GM12878 (cell line): ENCODE data around the gene LBH. TPM values are rescaled to one million over a fixed set of nuclear protein-coding genes. Genes with fewer than 3 reads are reported as not detected.

Experiments
- ATAC-seq: fragments of 200-7000 bp; cut with Tn5 transposase; 3 replicates; pipeline ENCODE4 v1.9.1; 2020; ENCODE audit warnings: mild to moderate bottlenecking, moderate library complexity
- BruUV-seq: library from RNA; stranded (reverse); fragments of 400-500 nt; replicated peaks from 2 replicates; lab custom pipeline; 2021; lab: Mats Ljungman, UMichigan
- CTCF ChIA-PET: fragments of 300-600 bp; sonication (Branson Sonifier 250); formaldehyde crosslinking; extraction: SDS; loops from one replicate; lab custom pipeline; 2021; ENCODE audit warnings: inconsistent platforms; lab: Yijun Ruan, JAX
- POLR2A ChIA-PET: fragments of 350-600 bp; formaldehyde crosslinking; extraction: SDS; loops from one replicate; lab custom pipeline; 2021; ENCODE audit warnings: inconsistent platforms; lab: Charles Lee
- RAD21 ChIA-PET: fragments of 300-600 bp; sonication (Branson Sonifier 250); formaldehyde crosslinking; loops from one replicate; lab custom pipeline; 2023; ENCODE audit warnings: antibody characterized with exemption; ENCODE audit not compliant: unreplicated experiment; lab: Charles Lee
- SMC1A ChIA-PET: fragments of 300-600 bp; sonication (Branson Sonifier 250); formaldehyde crosslinking; loops from one replicate; lab custom pipeline; 2023; ENCODE audit not compliant: unreplicated experiment, uncharacterized antibody; lab: Charles Lee
- DNase-seq: peaks from one replicate; pipeline ENCODE4 v3.0.0-alpha.2; 2011; ENCODE audit warnings: low read depth, low spot score
- FAIRE-seq: peaks from 3 replicates; lab custom pipeline; 2011; peaks lifted over from hg19 to GRCh38; lab: Jason Lieb, UNC
- H2AFZ ChIP-seq: 2 replicates; pipeline ENCODE4 v1.6.0; 2011; ENCODE audit warnings: low read depth, low read length, control low read depth; ENCODE audit not compliant: control insufficient read depth
- H3K27ac ChIP-seq: 2 replicates; pipeline ENCODE4 v1.5.1; 2011; ENCODE audit warnings: control low read depth; ENCODE audit not compliant: control insufficient read depth, insufficient read depth
- H3K27me3 ChIP-seq, 2 experiments: replicated peaks in 1 of 2; 2 replicates each; pipeline versions ENCODE4 v1.6.0 to v1.6.1; 2011; ENCODE audit warnings: low read length in 1 of 2; ENCODE audit not compliant: control insufficient read depth in 2 of 2, insufficient read depth in 2 of 2
- H3K36me3 ChIP-seq, 2 experiments: 2 replicates each; pipeline ENCODE4 v1.5.1; 2011; ENCODE audit warnings: low read length in 1 of 2; ENCODE audit not compliant: control insufficient read depth in 2 of 2, insufficient read depth in 2 of 2
- H3K4me1 ChIP-seq: 2 replicates; pipeline ENCODE4 v1.6.1; 2011; ENCODE audit warnings: mild to moderate bottlenecking, low read length, moderate library complexity, mixed read lengths; ENCODE audit not compliant: control insufficient read depth, insufficient read depth
- H3K4me2 ChIP-seq: 2 replicates; pipeline ENCODE4 v1.6.0; 2011; ENCODE audit warnings: control low read depth; ENCODE audit not compliant: control insufficient read depth, insufficient read depth
- H3K4me3 ChIP-seq: fragments of 200-600 bp; sonication (generic); 2 replicates; pipeline ENCODE4 v1.5.1; 2016
- H3K79me2 ChIP-seq: 2 replicates; pipeline ENCODE4 v1.6.0; 2011; ENCODE audit warnings: low read length; ENCODE audit not compliant: control insufficient read depth, insufficient read depth
- H3K9ac ChIP-seq: 2 replicates; pipeline ENCODE4 v1.8.0; 2011; ENCODE audit warnings: low read length, control low read depth, mixed read lengths; ENCODE audit not compliant: control insufficient read depth, insufficient read depth
- H3K9me3 ChIP-seq: replicated peaks from 3 replicates; pipeline ENCODE4 v1.5.1; 2011; ENCODE audit warnings: mild to moderate bottlenecking, low read length; ENCODE audit not compliant: control insufficient read depth, insufficient read depth
- H4K20me1 ChIP-seq: 2 replicates; pipeline ENCODE4 v1.6.0; 2011; ENCODE audit not compliant: control insufficient read depth, insufficient read depth
- ASH2L ChIP-seq: fragments of 300-600, 200-600 bp; sonication (generic); IDR thresholded peaks from 2 replicates; pipeline ENCODE4 v1.6.1; 2017; ENCODE audit warnings: low read depth, mild to moderate bottlenecking, borderline replicate concordance
- BACH1 ChIP-seq: fragments of 450-650 bp; IDR thresholded peaks from 2 replicates; pipeline ENCODE4 v1.6.1; 2017; ENCODE audit warnings: mild to moderate bottlenecking, borderline replicate concordance
- BCL3 ChIP-seq: IDR thresholded peaks from 2 replicates; pipeline ENCODE4 v1.6.1; 2011; ENCODE audit warnings: borderline replicate concordance, low read depth, mild to moderate bottlenecking, moderate library complexity, low read length; ENCODE audit not compliant: insufficient read depth, poor library complexity, severe bottlenecking
- CEBPB ChIP-seq, 2 experiments: fragments of 150-350 bp in 1 of 2; IDR thresholded peaks; 2 replicates each; pipeline ENCODE4 v1.6.1; 2012 to 2014; ENCODE audit warnings: low read depth in 2 of 2, low read length in 2 of 2, borderline replicate concordance in 1 of 2, inconsistent platforms in 1 of 2
- ESRRA ChIP-seq: IDR thresholded peaks from 2 replicates; pipeline ENCODE4 v1.6.1; 2012; ENCODE audit warnings: mild to moderate bottlenecking, low read length, improper control_type of control experiment
- IKZF1 ChIP-seq: fragments of 450-650 bp; conservative IDR thresholded peaks from 2 replicates; pipeline ENCODE4 v1.6.1; 2017; ENCODE audit warnings: antibody characterized with exemption, mild to moderate bottlenecking
- NFXL1 ChIP-seq: fragments of 450-650 bp; IDR thresholded peaks from 2 replicates; pipeline ENCODE4 v1.6.1; 2017; ENCODE audit warnings: antibody characterized with exemption, mild to moderate bottlenecking, borderline replicate concordance
- PKNOX1 ChIP-seq: fragments of 450-650 bp; IDR thresholded peaks from 2 replicates; pipeline ENCODE4 v1.6.1; 2016; ENCODE audit warnings: mild to moderate bottlenecking
- PML ChIP-seq: IDR thresholded peaks from 2 replicates; pipeline ENCODE4 v1.6.1; 2012; ENCODE audit warnings: low read length, inconsistent platforms
- POLR2A ChIP-seq: IDR thresholded peaks from 2 replicates; pipeline ENCODE4 v1.6.1; 2011; ENCODE audit warnings: low read depth, mild to moderate bottlenecking, low read length
- RELB ChIP-seq: fragments of 450-650 bp; IDR thresholded peaks from 2 replicates; pipeline ENCODE4 v1.6.1; 2017; ENCODE audit warnings: low read depth, mild to moderate bottlenecking, moderate library complexity
- SKIL ChIP-seq: fragments of 450-650 bp; IDR thresholded peaks from 2 replicates; pipeline ENCODE4 v1.6.1; 2017; ENCODE audit warnings: mild to moderate bottlenecking, low read depth, inconsistent platforms; ENCODE audit not compliant: poor library complexity, severe bottlenecking
- SMC3 ChIP-seq: IDR thresholded peaks from 2 replicates; pipeline ENCODE4 v1.6.1; 2011; ENCODE audit warnings: low read length, improper control_type of control experiment, borderline replicate concordance
- ZBTB11 ChIP-seq: fragments of 450-650 bp; formaldehyde crosslinking; IDR thresholded peaks from 2 replicates; pipeline ENCODE4 v1.5.0; 2022; ENCODE audit warnings: mild to moderate bottlenecking, missing genetic modification characterization
- WGBS: methylation state at CpG from one replicate; pipeline ENCODE4 v1.1.6; 2016; ENCODE audit warnings: low lambda C conversion rate; ENCODE audit not compliant: insufficient replicate concordance, insufficient coverage; ENCODE audit errors: missing lambda C conversion rate; 5-methylcytosine and 5-hydroxymethylcytosine counted together
- in situ Hi-C: fragments of 300-500 bp; cut with MboI; formaldehyde crosslinking; loops from 9 replicates; pipeline ENCODE4 v1.14.3; 2018; ENCODE audit warnings: mixed read lengths
- intact Hi-C: fragments of 100-400 bp; cut with micrococcal nuclease; formaldehyde crosslinking; loops from one replicate; pipeline ENCODE4 v1.14.2; 2022; ENCODE audit not compliant: unreplicated experiment
- polyA plus RNA-seq, 11 experiments: library from polyadenylated mRNA; depleted of rRNA in 4 of 11; unstranded in 6 of 11; stranded (reverse) in 5 of 11; fragments of >200 nt; fragmentation: Nextera tagmentation in 4 of 11; fragmentation: Illumina TruSeq in 1 of 11; extraction: Ambion mirVana in 4 of 11; extraction: Trizol in 1 of 11; gene quantifications; 1 replicate in 1 of 11; 2 replicates in 10 of 11; pipeline versions ENCODE4 v1.2.1 to v1.2.3, GENCODE V29; 2011 to 2016; ENCODE audit warnings: inconsistent platforms in 2 of 11, missing spikeins in 2 of 11, low read depth in 1 of 11
- total RNA-seq, 4 experiments: library from RNA; depleted of rRNA in 3 of 4; stranded (reverse); fragments of >200 nt in 3 of 4; fragmentation: Illumina TruSeq in 1 of 4; extraction: Trizol in 1 of 4; gene quantifications; 2 replicates each; pipeline versions ENCODE4 v1.2.1 to v1.2.3, GENCODE V29; 2013 to 2021

LBH gene
- total and polyA plus RNA-seq, 10 of the 15 experiments (the other 5 are each of a cell fraction or from before 2014, with no cell fraction given), result 9.3 to 133 (median 34.1) TPM

GRCh38 chr2:30184035-30184434 is 47.3 kb upstream of the LBH start (continued):
- no peak for TF ChIP-seq BACH1
- no peak for TF ChIP-seq IKZF1
- TF ChIP-seq PML, result no peak
- no peak for TF ChIP-seq BCL3
- TF ChIP-seq SMC3, result no peak
- TF ChIP-seq RELB, result no peak
- TF ChIP-seq CEBPB (IDR thresholded peaks at IDR 0.05; ENCODE audit: borderline replicate concordance in 1 of 2, low read depth in 2 of 2, low read length in 2 of 2), result no peak

- Histone ChIP-seq H4K20me1 (no peaks in the 10 kb centered on the region), H3K27me3 (no peaks in the 10 kb centered on the region), H3K79me2 (no peaks in the 10 kb centered on the region), H3K4me2 (no peak overlapping the region), H3K27ac (no peak overlapping the region), H3K4me1 (no peaks in the 10 kb centered on the region), H3K9ac (no peak overlapping the region), H3K4me3 (no peak overlapping the region), H3K9me3 (no peaks in the 10 kb centered on the region), H2AFZ (no peak overlapping the region), H3K36me3 (no peaks in the 10 kb centered on the region)
- CTCF ChIA-PET, result interaction anchor here (1.1 to 1.6 kb wide), 2 partner anchors 20 to 526 kb away, joined by 3 to 9 read pairs; no protein-coding TSS in a partner anchor
- intact Hi-C loops (no loop called here), in situ Hi-C loops (no loop called here)
- no peak for FAIRE-seq
- POLR2A ChIA-PET, result no interaction called here
- 15% methylated on average over 4 of the region's 4 CpGs for WGBS
- DNase-seq, result no peak
- ATAC-seq, result no peak
- no TSS peak for BruUV-seq
- SMC1A ChIA-PET, result interaction anchor here (1.3 kb wide), 1 partner anchor 508 kb away, joined by 5 read pairs; no protein-coding TSS in a partner anchor
- RAD21 ChIA-PET, result interaction anchor here (2.9 kb wide), 1 partner anchor 20 kb away, joined by 11 read pairs; no protein-coding TSS in a partner anchor
- TF ChIP-seq ASH2L, result no peak
- no peak for TF ChIP-seq ESRRA
- TF ChIP-seq PKNOX1, result no peak
- TF ChIP-seq ZBTB11 (CRISPR knock-in tag), result no peak
- TF ChIP-seq SKIL, result no peak
- no peak for TF ChIP-seq POLR2A
- TF ChIP-seq NFXL1, result no peak
These were observed 46.2 kb upstream of the LBH start for GRCh38 chr2:30185178-30185577.
